Measurements from ENCODE around the gene DAGLA. TPM values are rescaled to one million over a fixed set of nuclear protein-coding genes. Genes with fewer than 3 reads are reported as not detected.

The DAGLA gene, protein sequence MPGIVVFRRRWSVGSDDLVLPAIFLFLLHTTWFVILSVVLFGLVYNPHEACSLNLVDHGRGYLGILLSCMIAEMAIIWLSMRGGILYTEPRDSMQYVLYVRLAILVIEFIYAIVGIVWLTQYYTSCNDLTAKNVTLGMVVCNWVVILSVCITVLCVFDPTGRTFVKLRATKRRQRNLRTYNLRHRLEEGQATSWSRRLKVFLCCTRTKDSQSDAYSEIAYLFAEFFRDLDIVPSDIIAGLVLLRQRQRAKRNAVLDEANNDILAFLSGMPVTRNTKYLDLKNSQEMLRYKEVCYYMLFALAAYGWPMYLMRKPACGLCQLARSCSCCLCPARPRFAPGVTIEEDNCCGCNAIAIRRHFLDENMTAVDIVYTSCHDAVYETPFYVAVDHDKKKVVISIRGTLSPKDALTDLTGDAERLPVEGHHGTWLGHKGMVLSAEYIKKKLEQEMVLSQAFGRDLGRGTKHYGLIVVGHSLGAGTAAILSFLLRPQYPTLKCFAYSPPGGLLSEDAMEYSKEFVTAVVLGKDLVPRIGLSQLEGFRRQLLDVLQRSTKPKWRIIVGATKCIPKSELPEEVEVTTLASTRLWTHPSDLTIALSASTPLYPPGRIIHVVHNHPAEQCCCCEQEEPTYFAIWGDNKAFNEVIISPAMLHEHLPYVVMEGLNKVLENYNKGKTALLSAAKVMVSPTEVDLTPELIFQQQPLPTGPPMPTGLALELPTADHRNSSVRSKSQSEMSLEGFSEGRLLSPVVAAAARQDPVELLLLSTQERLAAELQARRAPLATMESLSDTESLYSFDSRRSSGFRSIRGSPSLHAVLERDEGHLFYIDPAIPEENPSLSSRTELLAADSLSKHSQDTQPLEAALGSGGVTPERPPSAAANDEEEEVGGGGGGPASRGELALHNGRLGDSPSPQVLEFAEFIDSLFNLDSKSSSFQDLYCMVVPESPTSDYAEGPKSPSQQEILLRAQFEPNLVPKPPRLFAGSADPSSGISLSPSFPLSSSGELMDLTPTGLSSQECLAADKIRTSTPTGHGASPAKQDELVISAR
- 1 to 10 TPM; 2.4 to 4.5 (median 3.3) TPM for total RNA-seq

DNA sequence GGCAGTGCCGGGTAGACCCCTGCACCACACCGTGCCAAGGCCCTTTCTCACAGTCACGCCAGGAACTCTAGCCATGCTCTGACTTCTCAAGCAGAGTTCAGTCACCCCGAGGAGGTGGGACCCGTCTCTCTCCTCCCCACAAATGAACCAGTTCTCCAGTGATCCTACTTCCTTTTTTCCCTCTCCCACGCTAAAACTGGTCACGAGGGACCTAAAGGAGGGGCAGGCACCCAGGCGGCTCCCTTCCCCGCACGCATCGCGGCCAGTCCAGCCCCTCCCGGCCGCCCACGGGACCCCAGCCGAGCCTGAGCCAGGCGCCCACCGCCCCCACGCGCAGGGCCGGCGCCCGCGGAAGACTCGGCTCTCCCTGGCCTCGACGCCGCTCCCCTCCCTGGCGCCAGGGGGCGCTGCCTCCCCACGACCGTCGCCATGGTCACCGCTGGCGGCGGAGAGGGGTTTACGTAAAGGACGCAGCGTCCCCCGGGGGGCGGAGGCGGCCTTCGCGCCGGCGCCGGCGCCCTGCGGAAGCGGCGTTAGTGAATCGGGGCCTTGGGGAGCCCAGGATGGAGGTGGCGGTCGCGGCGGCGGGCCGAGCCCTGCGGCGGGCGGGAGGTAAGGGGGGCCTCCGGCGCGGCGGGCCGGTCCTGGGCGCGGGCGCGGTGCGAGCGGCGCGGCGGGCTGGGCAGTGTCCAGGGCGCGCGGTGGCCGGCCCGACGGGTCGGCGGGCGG, at the start of gene DAGLA:
Gene DAGLA, plus strand, starts transcription at position 499 of the 729 bp plus-strand sequence. CDS start 39,765 bp downstream, outside the sequence.
- H3K27ac ChIP-seq, result peak within 1 kb of the TSS; percentile 65 to 79
- no peaks in the 10 kb centered on the region for H3K9me3 ChIP-seq
- intact Hi-C loops (cut with DNase I; ENCODE audit: low total_unique reads), result loop anchor here (10.0 kb wide), 1 partner anchor 55 kb away; no protein-coding TSS in a partner anchor
- H3K4me3 ChIP-seq, result peak within 1 kb of the TSS; percentile 51 to 76 (median 60)
- no peaks in the 10 kb centered on the region for H3K27me3 ChIP-seq
- no peaks in the 10 kb centered on the region for H3K4me1 ChIP-seq
- no peaks in the 10 kb centered on the region for H3K36me3 ChIP-seq
- TF ChIP-seq, protein P1, sequence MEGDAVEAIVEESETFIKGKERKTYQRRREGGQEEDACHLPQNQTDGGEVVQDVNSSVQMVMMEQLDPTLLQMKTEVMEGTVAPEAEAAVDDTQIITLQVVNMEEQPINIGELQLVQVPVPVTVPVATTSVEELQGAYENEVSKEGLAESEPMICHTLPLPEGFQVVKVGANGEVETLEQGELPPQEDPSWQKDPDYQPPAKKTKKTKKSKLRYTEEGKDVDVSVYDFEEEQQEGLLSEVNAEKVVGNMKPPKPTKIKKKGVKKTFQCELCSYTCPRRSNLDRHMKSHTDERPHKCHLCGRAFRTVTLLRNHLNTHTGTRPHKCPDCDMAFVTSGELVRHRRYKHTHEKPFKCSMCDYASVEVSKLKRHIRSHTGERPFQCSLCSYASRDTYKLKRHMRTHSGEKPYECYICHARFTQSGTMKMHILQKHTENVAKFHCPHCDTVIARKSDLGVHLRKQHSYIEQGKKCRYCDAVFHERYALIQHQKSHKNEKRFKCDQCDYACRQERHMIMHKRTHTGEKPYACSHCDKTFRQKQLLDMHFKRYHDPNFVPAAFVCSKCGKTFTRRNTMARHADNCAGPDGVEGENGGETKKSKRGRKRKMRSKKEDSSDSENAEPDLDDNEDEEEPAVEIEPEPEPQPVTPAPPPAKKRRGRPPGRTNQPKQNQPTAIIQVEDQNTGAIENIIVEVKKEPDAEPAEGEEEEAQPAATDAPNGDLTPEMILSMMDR (IDR thresholded peaks at IDR 0.05), result peak; percentile 69 to 98 (median 90)
- no peak for TF ChIP-seq POLR2A (IDR thresholded peaks at IDR 0.05)
- peak; percentile 70 to 80 (median 73) for TF ChIP-seq POLR2AphosphoS5 (IDR thresholded peaks at IDR 0.05)
- peak; percentile 66 to 81 for DNase-seq (ENCODE audit: low spot score in 2 of 2)

DNA sequence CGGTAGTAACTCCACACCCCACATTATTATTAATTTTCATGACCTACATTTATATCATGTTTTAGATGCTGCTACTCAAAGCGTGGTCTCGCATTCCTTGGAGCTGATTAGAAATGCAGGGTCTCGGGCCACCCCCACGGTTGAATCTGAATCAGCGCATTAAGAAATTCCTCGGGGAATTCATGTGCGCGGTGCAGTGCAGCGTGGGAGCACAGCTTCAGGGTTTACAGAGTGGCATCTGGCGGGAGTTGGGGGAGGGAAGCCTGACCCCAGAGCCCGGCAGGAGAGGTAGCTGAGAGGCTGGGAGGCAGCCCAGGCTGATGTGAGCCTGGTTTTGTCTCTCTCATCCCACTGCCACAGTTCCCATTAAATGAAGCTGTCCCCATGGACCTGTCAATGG, 48.1 kb upstream of the DAGLA start:
- no peaks in the 10 kb centered on the region for H3K9me3 ChIP-seq
- no peak for DNase-seq (ENCODE audit: low spot score in 2 of 2)
- TF ChIP-seq POLR2AphosphoS5 (IDR thresholded peaks at IDR 0.05) (no peak), POLR2A (IDR thresholded peaks at IDR 0.05) (no peak)
- TF ChIP-seq, protein P1 (IDR thresholded peaks at IDR 0.05), result no peak
- no peaks in the 10 kb centered on the region for H3K36me3 ChIP-seq
- no peaks in the 10 kb centered on the region for H3K4me1 ChIP-seq
- H3K27me3 ChIP-seq, result no peaks in the 10 kb centered on the region
- no peak overlapping the region for H3K27ac ChIP-seq
- H3K4me3 ChIP-seq, result no peak overlapping the region
- intact Hi-C loops (cut with DNase I; ENCODE audit: low total_unique reads), result no loop called here

DNA sequence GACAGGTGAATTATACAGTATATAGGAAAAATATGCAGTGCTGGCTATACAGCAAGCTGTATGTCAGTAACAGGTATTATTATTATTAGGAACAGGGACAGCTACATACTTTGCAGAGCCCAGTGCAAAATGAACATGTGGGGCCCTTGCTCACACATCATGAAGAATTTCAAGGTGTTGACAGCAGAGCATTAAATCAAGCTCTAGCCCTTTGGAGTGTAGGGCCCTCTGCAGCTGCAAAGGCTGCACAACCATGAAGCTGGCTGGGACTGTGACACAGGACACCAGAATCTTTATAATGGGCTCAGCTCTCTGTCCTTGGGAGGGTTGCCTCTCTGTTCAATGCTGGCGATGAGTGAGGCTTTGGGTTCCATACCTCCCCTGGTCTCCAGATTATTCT, 44.9 kb upstream of the DAGLA start:
- Histone ChIP-seq H3K27me3 (no peaks in the 10 kb centered on the region), H3K9me3 (no peaks in the 10 kb centered on the region), H3K4me1 (no peaks in the 10 kb centered on the region), H3K27ac (no peak overlapping the region), H3K36me3 (no peaks in the 10 kb centered on the region), H3K4me3 (no peak overlapping the region)
- intact Hi-C loops (cut with DNase I; ENCODE audit: low total_unique reads), result no loop called here
- no peak for DNase-seq (ENCODE audit: low spot score in 2 of 2)
- no peak for TF ChIP-seq POLR2AphosphoS5 (IDR thresholded peaks at IDR 0.05)
- TF ChIP-seq, protein P1 (IDR thresholded peaks at IDR 0.05), result no peak
- TF ChIP-seq POLR2A (IDR thresholded peaks at IDR 0.05), result no peak

DNA sequence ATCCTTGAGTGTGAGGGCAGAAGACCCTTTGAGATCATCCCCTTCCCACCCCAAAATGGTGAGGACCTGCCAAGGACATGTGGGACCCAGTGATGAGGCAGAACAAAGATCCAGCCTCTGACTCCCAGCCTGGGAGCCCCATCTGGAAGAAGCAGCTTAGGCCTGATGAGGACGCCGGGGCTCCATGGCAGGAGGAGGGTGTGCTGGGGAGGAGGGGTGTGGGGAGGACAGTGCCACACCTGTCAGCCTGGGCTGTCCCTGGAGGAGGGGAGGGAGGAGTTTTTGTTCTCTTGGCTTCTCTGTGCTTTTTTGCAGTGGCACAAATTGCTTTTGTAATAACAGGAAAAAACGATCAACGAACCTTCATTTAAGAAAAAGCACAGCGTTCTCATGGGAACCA, 44.4 kb upstream of the DAGLA start:
- H3K4me1 ChIP-seq, result no peaks in the 10 kb centered on the region
- intact Hi-C loops (cut with DNase I; ENCODE audit: low total_unique reads), result no loop called here
- TF ChIP-seq, protein P1 (IDR thresholded peaks at IDR 0.05), result no peak
- no peak for TF ChIP-seq POLR2AphosphoS5 (IDR thresholded peaks at IDR 0.05)
- TF ChIP-seq POLR2A (IDR thresholded peaks at IDR 0.05), result no peak
- no peaks in the 10 kb centered on the region for H3K36me3 ChIP-seq
- H3K27me3 ChIP-seq, result no peaks in the 10 kb centered on the region
- H3K9me3 ChIP-seq, result no peaks in the 10 kb centered on the region
- H3K4me3 ChIP-seq, result no peak overlapping the region
- no peak overlapping the region for H3K27ac ChIP-seq
- DNase-seq (ENCODE audit: low spot score in 2 of 2), result no peak
